HG03565 (cell line): ENCODE results near the gene TCEAL1.

Experiments
- ATAC-seq: cut with Tn5 transposase; IDR thresholded peaks from one replicate; pipeline ENCODE4 v1.9.1; 2021; ENCODE audit warnings: mild to moderate bottlenecking, moderate library complexity; ENCODE audit not compliant: unreplicated experiment

Gene TCEAL1

DNA sequence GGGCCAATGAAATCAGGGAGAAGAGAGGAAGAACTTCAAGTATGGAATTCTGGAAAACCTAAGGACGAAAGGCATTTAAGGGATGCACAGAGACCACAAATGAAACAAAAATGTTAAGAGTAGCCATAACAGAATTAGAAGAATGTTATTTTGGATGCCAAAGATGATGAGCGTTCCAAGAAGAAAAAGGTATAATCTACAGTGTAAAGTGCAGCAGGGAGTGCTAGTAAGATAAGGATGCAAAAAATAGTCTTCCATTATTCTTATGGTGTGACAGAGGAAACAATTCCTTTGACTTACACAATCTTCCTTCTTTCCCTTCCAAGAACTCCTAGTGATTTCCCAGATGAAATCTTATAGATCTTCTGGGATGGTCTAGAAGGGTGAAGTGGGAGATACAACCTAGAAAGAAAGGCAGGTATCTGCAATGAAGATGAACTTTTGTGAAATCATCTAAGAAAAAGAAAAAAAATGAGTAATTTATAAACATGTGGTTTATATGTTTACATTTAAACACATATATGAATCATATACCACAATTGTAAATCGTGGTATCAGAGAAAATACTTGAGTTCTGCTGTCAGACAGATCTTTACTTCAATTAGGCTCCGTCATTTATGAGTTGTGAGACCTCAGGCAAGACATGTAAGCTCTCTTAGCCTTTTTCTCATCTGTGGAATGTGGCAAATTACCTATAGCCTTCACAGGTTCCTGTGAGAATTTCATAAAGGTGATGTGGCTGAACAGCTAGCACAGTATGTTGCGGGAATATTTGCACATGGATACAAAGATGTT lies 49.6 kb downstream of the TCEAL1 start:
- no peak for ATAC-seq
